Panc1 (cell line): ENCODE measurements around the gene HABP4.

Source experiments
- CTCF ChIP-seq: fragments of 450-650 bp; IDR thresholded peaks from 2 replicates; pipeline ENCODE4 v1.5.1; 2017; ENCODE audit warnings: mild to moderate bottlenecking
- POLR2AphosphoS5 ChIP-seq: IDR thresholded peaks from 2 replicates; pipeline ENCODE4 v1.6.1; 2012; ENCODE audit warnings: mild to moderate bottlenecking, low read depth, low read length, moderate library complexity
- REST ChIP-seq, 2 experiments: IDR thresholded peaks; 2 replicates each; pipeline ENCODE4 v1.6.1; 2011 to 2012; ENCODE audit warnings: low read depth in 2 of 2, control low read depth in 1 of 2, low read length in 1 of 2, mild to moderate bottlenecking in 1 of 2, moderate library complexity in 1 of 2; ENCODE audit not compliant: insufficient read depth in 1 of 2
- SIN3A ChIP-seq: IDR thresholded peaks from 2 replicates; pipeline ENCODE4 v1.6.1; 2012; ENCODE audit warnings: low read depth, mild to moderate bottlenecking, low read length, moderate library complexity, borderline replicate concordance; ENCODE audit not compliant: insufficient read depth

GRCh38 chr9:96436063-96436455 is 13.9 kb upstream of the HABP4 start:
- TF ChIP-seq CTCF (no peak), SIN3A (no peak), POLR2AphosphoS5 (no peak), REST (IDR thresholded peaks at IDR 0.05; ENCODE audit: insufficient read depth in 1 of 2, low read depth in 2 of 2, low read length in 1 of 2) (no peak)
